MM.1S (cell line): ENCODE data around the gene SELENOP.

Experiments used
- CTCF ChIP-seq: fragments of 300-600 bp; sonication (generic); IDR thresholded peaks from 2 replicates; pipeline ENCODE4 v1.5.1; 2016; ENCODE audit warnings: antibody characterized with exemption, low read length, mixed read lengths
- EZH2 ChIP-seq: fragments of 300-600 bp; sonication (generic); optimal IDR thresholded peaks from 2 replicates; pipeline ENCODE3; 2017; ENCODE audit warnings: low read depth, mild to moderate bottlenecking, antibody characterized with exemption, low read length, mixed read lengths
- EZH2phosphoT487 ChIP-seq: fragments of 300-600 bp; sonication (generic); IDR thresholded peaks from 2 replicates; pipeline ENCODE4 v1.6.1; 2018; ENCODE audit warnings: antibody characterized with exemption, low read length

- TF ChIP-seq EZH2 (no peak), EZH2phosphoT487 (no peak), CTCF (no peak)
Observed at GRCh38 chr5:42768106-42768504, 43.6 kb downstream of the SELENOP start.
